Measurements from ENCODE around the gene ASCC1.

DNA sequence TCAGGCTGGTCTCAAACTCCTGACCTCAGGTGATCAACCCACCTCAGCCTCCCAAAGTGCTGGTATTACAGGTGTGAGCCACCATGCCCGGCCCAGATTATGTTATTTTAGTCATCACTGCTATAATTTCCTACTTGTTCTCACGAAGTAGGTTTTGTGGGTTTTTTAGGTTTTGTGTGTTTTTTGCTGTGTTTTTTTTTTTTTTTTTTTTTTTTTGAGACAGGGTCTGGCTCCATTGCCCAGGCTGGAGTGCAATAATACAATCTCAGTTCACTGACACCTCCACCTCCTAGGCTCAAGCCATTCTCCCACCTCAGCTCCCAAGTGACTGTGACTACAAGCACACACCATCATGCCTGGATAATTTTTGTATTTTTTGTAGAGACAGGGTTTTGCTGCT, 21.1 kb downstream of the ASCC1 start:
- TF ChIP-seq, protein P1, sequence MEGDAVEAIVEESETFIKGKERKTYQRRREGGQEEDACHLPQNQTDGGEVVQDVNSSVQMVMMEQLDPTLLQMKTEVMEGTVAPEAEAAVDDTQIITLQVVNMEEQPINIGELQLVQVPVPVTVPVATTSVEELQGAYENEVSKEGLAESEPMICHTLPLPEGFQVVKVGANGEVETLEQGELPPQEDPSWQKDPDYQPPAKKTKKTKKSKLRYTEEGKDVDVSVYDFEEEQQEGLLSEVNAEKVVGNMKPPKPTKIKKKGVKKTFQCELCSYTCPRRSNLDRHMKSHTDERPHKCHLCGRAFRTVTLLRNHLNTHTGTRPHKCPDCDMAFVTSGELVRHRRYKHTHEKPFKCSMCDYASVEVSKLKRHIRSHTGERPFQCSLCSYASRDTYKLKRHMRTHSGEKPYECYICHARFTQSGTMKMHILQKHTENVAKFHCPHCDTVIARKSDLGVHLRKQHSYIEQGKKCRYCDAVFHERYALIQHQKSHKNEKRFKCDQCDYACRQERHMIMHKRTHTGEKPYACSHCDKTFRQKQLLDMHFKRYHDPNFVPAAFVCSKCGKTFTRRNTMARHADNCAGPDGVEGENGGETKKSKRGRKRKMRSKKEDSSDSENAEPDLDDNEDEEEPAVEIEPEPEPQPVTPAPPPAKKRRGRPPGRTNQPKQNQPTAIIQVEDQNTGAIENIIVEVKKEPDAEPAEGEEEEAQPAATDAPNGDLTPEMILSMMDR (conservative IDR thresholded peaks at IDR 0.05; ENCODE audit: low read depth, low read length) = no peak
- TF ChIP-seq POLR2A (IDR thresholded peaks at IDR 0.05; ENCODE audit: low read depth, low read length) (no peak), RAD21 (IDR thresholded peaks at IDR 0.05; ENCODE audit: low read length) (no peak), NFE2L2 (IDR thresholded peaks at IDR 0.05; ENCODE audit: low read depth, low read length) (no peak), MAZ (IDR thresholded peaks at IDR 0.05; ENCODE audit: borderline replicate concordance, low read depth, low read length) (no peak), CEBPB (IDR thresholded peaks at IDR 0.05; ENCODE audit: low read depth, low read length) (no peak), MXI1 (IDR thresholded peaks at IDR 0.05; ENCODE audit: borderline replicate concordance, low read depth, low read length) (no peak), CHD1 (IDR thresholded peaks at IDR 0.05; ENCODE audit: low read depth, low read length) (no peak), SMC3 (IDR thresholded peaks at IDR 0.05; ENCODE audit: low read depth, low read length) (no peak), MAFK (IDR thresholded peaks at IDR 0.05; ENCODE audit: low read depth, low read length) (no peak), FOS (IDR thresholded peaks at IDR 0.05; ENCODE audit: low read depth, low read length) (no peak), BHLHE40 (IDR thresholded peaks at IDR 0.05; ENCODE audit: low read depth, low read length) (no peak), RFX5 (IDR thresholded peaks at IDR 0.05; ENCODE audit: low read depth, low read length) (no peak)
- TF ChIP-seq, protein P2, sequence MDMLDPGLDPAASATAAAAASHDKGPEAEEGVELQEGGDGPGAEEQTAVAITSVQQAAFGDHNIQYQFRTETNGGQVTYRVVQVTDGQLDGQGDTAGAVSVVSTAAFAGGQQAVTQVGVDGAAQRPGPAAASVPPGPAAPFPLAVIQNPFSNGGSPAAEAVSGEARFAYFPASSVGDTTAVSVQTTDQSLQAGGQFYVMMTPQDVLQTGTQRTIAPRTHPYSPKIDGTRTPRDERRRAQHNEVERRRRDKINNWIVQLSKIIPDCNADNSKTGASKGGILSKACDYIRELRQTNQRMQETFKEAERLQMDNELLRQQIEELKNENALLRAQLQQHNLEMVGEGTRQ (IDR thresholded peaks at IDR 0.05; ENCODE audit: low read depth, low read length) = no peak

Data from IMR-90 (cell line).